ENCODE data around the gene RPL36.

RPL36 gene

GRCh38 chr19:5690955-5691821 is 1.1 kb downstream of the RPL36 start:
- H3K9ac ChIP-seq (ENCODE audit: low read depth, low read length, poor library complexity, severe bottlenecking): peak overlapping the region; percentile 99
- H3K4me3 ChIP-seq (ENCODE audit: low read length, poor library complexity, severe bottlenecking): peak overlapping the region; percentile 91
- H3K9me2 ChIP-seq (replicated peaks; ENCODE audit: low read depth, low read length): no peaks in the 10 kb centered on the region
- peaks cover 51% of the 10 kb centered on the region; the same call in 1 of the 2 replicates for H3K36me3 ChIP-seq (ENCODE audit: insufficient read depth, low read length)
- H3K4me1 ChIP-seq (ENCODE audit: insufficient read depth, low read length, poor library complexity, severe bottlenecking): peaks cover 12% of the 10 kb centered on the region
- H3K79me2 ChIP-seq (ENCODE audit: insufficient read depth, low read length): peaks cover 61% of the 10 kb centered on the region
- peaks cover 9% of the 10 kb centered on the region for H3K27me3 ChIP-seq (ENCODE audit: insufficient read depth, low read length, poor library complexity, severe bottlenecking)
- no peak overlapping the region for H2AFZ ChIP-seq (ENCODE audit: low read length)
- TF ChIP-seq CTCF (conservative IDR thresholded peaks at IDR 0.05; ENCODE audit: low read length) (no peak), EZH2phosphoT487 (IDR thresholded peaks at IDR 0.05; ENCODE audit: borderline replicate concordance) (no peak)
- H3K9me3 ChIP-seq (ENCODE audit: insufficient read depth, low read depth, low read length): no peaks in the 10 kb centered on the region
- no peaks in the 10 kb centered on the region for H3F3A ChIP-seq (ENCODE audit: low read depth)
- H3K4me2 ChIP-seq (ENCODE audit: low read depth, low read length, poor library complexity, severe bottlenecking): peak overlapping the region; percentile 98
- H4K20me1 ChIP-seq (ENCODE audit: insufficient read depth, low read length, poor library complexity, severe bottlenecking): peaks cover 56% of the 10 kb centered on the region

- no peak for TF ChIP-seq EZH2phosphoT487 (IDR thresholded peaks at IDR 0.05; ENCODE audit: borderline replicate concordance)
- TF ChIP-seq CTCF (conservative IDR thresholded peaks at IDR 0.05; ENCODE audit: low read length): no peak
- Histone ChIP-seq H3K36me3 (ENCODE audit: insufficient read depth, low read length) (peaks cover 60% of the 10 kb centered on the region; the same call in 1 of the 2 replicates), H3K9me2 (replicated peaks; ENCODE audit: low read depth, low read length) (no peaks in the 10 kb centered on the region), H3K9ac (ENCODE audit: low read depth, low read length, poor library complexity, severe bottlenecking) (peak overlapping the region; percentile 99), H4K20me1 (ENCODE audit: insufficient read depth, low read length, poor library complexity, severe bottlenecking) (peaks cover 61% of the 10 kb centered on the region), H3K9me3 (ENCODE audit: insufficient read depth, low read depth, low read length) (no peaks in the 10 kb centered on the region), H3K27me3 (ENCODE audit: insufficient read depth, low read length, poor library complexity, severe bottlenecking) (peaks cover 9% of the 10 kb centered on the region), H2AFZ (ENCODE audit: low read length) (no peak overlapping the region), H3K4me1 (ENCODE audit: insufficient read depth, low read length, poor library complexity, severe bottlenecking) (peaks cover 8% of the 10 kb centered on the region), H3K79me2 (ENCODE audit: insufficient read depth, low read length) (peaks cover 63% of the 10 kb centered on the region), H3F3A (ENCODE audit: low read depth) (no peaks in the 10 kb centered on the region), H3K4me2 (ENCODE audit: low read depth, low read length, poor library complexity, severe bottlenecking) (peak overlapping the region; percentile 98), H3K4me3 (ENCODE audit: low read length, poor library complexity, severe bottlenecking) (peak overlapping the region; percentile 91)
Observed at GRCh38 chr19:5691822-5692722, 2.0 kb downstream of the RPL36 start.

- Histone ChIP-seq H3K36me3 (ENCODE audit: insufficient read depth, low read length) (peaks cover 62% of the 10 kb centered on the region; the same call in 1 of the 2 replicates), H3F3A (ENCODE audit: low read depth) (no peaks in the 10 kb centered on the region), H4K20me1 (ENCODE audit: insufficient read depth, low read length, poor library complexity, severe bottlenecking) (peaks cover 61% of the 10 kb centered on the region), H3K27me3 (ENCODE audit: insufficient read depth, low read length, poor library complexity, severe bottlenecking) (peaks cover 9% of the 10 kb centered on the region), H3K4me1 (ENCODE audit: insufficient read depth, low read length, poor library complexity, severe bottlenecking) (peaks cover 8% of the 10 kb centered on the region), H3K9ac (ENCODE audit: low read depth, low read length, poor library complexity, severe bottlenecking) (peak overlapping the region; percentile 99), H3K4me2 (ENCODE audit: low read depth, low read length, poor library complexity, severe bottlenecking) (peak overlapping the region; percentile 98), H2AFZ (ENCODE audit: low read length) (no peak overlapping the region), H3K4me3 (ENCODE audit: low read length, poor library complexity, severe bottlenecking) (peak overlapping the region; percentile 91), H3K9me2 (replicated peaks; ENCODE audit: low read depth, low read length) (no peaks in the 10 kb centered on the region), H3K79me2 (ENCODE audit: insufficient read depth, low read length) (peaks cover 63% of the 10 kb centered on the region), H3K9me3 (ENCODE audit: insufficient read depth, low read depth, low read length) (no peaks in the 10 kb centered on the region)
- TF ChIP-seq EZH2phosphoT487 (IDR thresholded peaks at IDR 0.05; ENCODE audit: borderline replicate concordance) (no peak), CTCF (conservative IDR thresholded peaks at IDR 0.05; ENCODE audit: low read length) (no peak)
Observed at GRCh38 chr19:5692723-5693194, 2.7 kb downstream of the RPL36 start.

Measured in Loucy (cell line).